ENCODE data around the gene STRAP. TPM values are rescaled to one million over a fixed set of nuclear protein-coding genes. Genes with fewer than 3 reads are reported as not detected.
"Not testable (repeated sequence)": the region's sequence is repeated elsewhere in the genome, so short reads cannot be mapped to it uniquely, and the experiment has no call there.

Gene STRAP
- total RNA-seq, 1 donor from 2014 or later, result 65.4 TPM

GRCh38 chr12:15933751-15934150, 51.6 kb downstream of the STRAP start:
- TF ChIP-seq CTCF (IDR thresholded peaks at IDR 0.05), result no peak
- H3K36me3 ChIP-seq, result no peaks in the 10 kb centered on the region
- ATAC-seq, result no peak
- H3K9me3 ChIP-seq, result peaks cover 3% of the 10 kb centered on the region
- H3K27ac ChIP-seq, result no peak overlapping the region
- intact Hi-C loops (cut with DNase I), result no loop called here
- H3K4me3 ChIP-seq, result no peak overlapping the region
- DNase-seq, result no peak
- H3K4me1 ChIP-seq, result no peaks in the 10 kb centered on the region
- no peaks in the 10 kb centered on the region for H3K27me3 ChIP-seq (ENCODE audit: low read depth)

GRCh38 chr12:15936751-15937150, 54.6 kb downstream of the STRAP start:
- no peak for ATAC-seq
- H3K4me3 ChIP-seq, result no peak overlapping the region
- intact Hi-C loops (cut with DNase I), result no loop called here
- H3K27ac ChIP-seq, result no peak overlapping the region
- peaks cover 11% of the 10 kb centered on the region for H3K9me3 ChIP-seq
- TF ChIP-seq CTCF (IDR thresholded peaks at IDR 0.05), result no peak
- DNase-seq, result no peak
- no peaks in the 10 kb centered on the region for H3K36me3 ChIP-seq
- H3K27me3 ChIP-seq (ENCODE audit: low read depth), result no peaks in the 10 kb centered on the region
- no peaks in the 10 kb centered on the region for H3K4me1 ChIP-seq

GRCh38 chr12:15937902-15938301, 55.7 kb downstream of the STRAP start:
- TF ChIP-seq CTCF (IDR thresholded peaks at IDR 0.05), result no peak

GRCh38 chr12:15939111-15939510, 56.9 kb downstream of the STRAP start:
- Histone ChIP-seq H3K4me3 (no peak overlapping the region), H3K4me1 (no peaks in the 10 kb centered on the region), H3K27ac (no peak overlapping the region), H3K9me3 (peaks cover 11% of the 10 kb centered on the region), H3K36me3 (no peaks in the 10 kb centered on the region), H3K27me3 (ENCODE audit: low read depth) (no peaks in the 10 kb centered on the region)
- no peak for DNase-seq
- no peak for TF ChIP-seq CTCF (IDR thresholded peaks at IDR 0.05)
- intact Hi-C loops (cut with DNase I), result no loop called here
- no peak for ATAC-seq

More at GRCh38 chr12:15937902-15938301, 55.7 kb downstream of the STRAP start:
- H3K27ac ChIP-seq, result no peak overlapping the region
- H3K4me3 ChIP-seq, result no peak overlapping the region
- DNase-seq, result no peak
- no peaks in the 10 kb centered on the region for H3K36me3 ChIP-seq
- ATAC-seq, result no peak
- intact Hi-C loops (cut with DNase I), result no loop called here
- no peaks in the 10 kb centered on the region for H3K27me3 ChIP-seq (ENCODE audit: low read depth)
- no peaks in the 10 kb centered on the region for H3K4me1 ChIP-seq
- H3K9me3 ChIP-seq, result peaks cover 11% of the 10 kb centered on the region

GRCh38 chr12:15942475-15942874, 60.3 kb downstream of the STRAP start:
- peaks cover 11% of the 10 kb centered on the region for H3K9me3 ChIP-seq
- no peak for TF ChIP-seq CTCF (IDR thresholded peaks at IDR 0.05)
- H3K4me3 ChIP-seq, result no peak overlapping the region
- no peaks in the 10 kb centered on the region for H3K36me3 ChIP-seq
- intact Hi-C loops (cut with DNase I), result no loop called here
- no peaks in the 10 kb centered on the region for H3K4me1 ChIP-seq
- DNase-seq (no peak), ATAC-seq (no peak)
- no peaks in the 10 kb centered on the region for H3K27me3 ChIP-seq (ENCODE audit: low read depth)
- no peak overlapping the region for H3K27ac ChIP-seq

GRCh38 chr12:15943519-15943918, 61.3 kb downstream of the STRAP start:
- DNase-seq, result not testable (repeated sequence)

GRCh38 chr12:15948461-15948860, 66.3 kb downstream of the STRAP start:
- H3K27ac ChIP-seq; H3K4me3 ChIP-seq; H3K27me3 ChIP-seq (ENCODE audit: low read depth); DNase-seq; intact Hi-C loops (cut with DNase I); H3K9me3 ChIP-seq; ATAC-seq; H3K36me3 ChIP-seq; H3K4me1 ChIP-seq: not testable (repeated sequence)

More at GRCh38 chr12:15943519-15943918, 61.3 kb downstream of the STRAP start:
- H3K27ac ChIP-seq; H3K27me3 ChIP-seq (ENCODE audit: low read depth); H3K4me1 ChIP-seq; H3K4me3 ChIP-seq; H3K36me3 ChIP-seq; intact Hi-C loops (cut with DNase I); ATAC-seq; H3K9me3 ChIP-seq: not testable (repeated sequence)

All from lower lobe of right lung (tissue), 2 donors.